T-helper 1 cell (primary cell): ENCODE measurements around the gene TMEM163.

Experiments
- DNase-seq, 5 donors: peaks; one replicate each; pipeline ENCODE4 v3.0.0-alpha.2; 2012 to 2020

TMEM163 gene

GRCh38 chr2:134453973-134454372, 264.8 kb downstream of the TMEM163 start:
- DNase-seq = no peak

DNA sequence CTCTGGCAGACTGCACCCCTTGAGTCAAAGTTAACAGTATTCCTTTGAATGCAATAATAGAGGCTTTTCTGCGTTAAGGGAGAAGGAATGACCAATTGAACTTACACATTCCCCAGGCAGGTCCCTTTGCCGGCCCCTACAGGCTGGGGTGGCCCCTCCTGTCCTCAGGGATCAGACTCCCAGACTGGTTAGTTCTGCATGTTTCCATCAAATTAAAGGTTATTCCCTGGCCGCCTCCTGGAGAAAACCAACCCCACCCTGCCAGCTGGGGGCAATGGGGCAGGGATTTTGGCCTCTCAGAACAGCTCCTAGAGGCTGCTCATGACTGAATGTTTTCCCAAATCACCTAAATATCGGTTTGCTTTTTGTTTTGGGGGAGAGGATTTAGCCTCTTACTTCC, 265.3 kb downstream of the TMEM163 start:
- no peak for DNase-seq

DNA sequence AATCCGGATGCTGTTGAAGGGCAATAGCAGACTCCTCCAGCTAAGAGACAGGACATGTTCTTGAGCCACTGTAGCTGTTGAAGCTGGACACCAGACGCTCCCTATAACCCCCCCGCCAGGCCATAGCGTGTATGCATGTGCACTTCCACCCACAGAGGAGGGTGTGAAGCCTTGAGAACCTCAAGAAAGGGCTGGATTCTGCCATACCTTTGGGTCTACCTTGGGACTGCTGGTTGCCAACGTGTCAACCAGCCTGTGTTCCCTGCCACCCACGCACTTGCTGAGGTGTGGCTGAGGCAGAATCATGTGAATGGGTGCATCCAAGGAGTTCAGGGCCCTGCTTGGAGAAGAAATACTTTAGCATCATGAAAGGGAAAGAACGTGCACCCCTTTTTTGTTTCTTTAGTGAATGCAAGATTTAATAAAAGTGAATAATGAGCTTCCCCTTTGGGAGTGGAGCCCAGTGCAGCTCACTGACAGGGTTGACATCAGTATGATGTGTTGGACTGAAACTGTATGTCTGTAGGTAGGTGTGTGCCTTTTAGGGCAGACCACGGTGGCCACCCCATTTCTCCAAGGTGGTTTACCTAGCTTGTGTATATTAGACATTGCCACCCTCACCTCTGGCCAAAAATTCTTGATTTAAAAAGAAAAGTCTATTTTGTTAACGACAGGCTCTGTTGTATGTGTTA, 266.6 kb downstream of the TMEM163 start:
- DNase-seq = no peak

- DNase-seq = no peak
Measured at GRCh38 chr2:134451347-134451630, 267.5 kb downstream of the TMEM163 start.

DNA sequence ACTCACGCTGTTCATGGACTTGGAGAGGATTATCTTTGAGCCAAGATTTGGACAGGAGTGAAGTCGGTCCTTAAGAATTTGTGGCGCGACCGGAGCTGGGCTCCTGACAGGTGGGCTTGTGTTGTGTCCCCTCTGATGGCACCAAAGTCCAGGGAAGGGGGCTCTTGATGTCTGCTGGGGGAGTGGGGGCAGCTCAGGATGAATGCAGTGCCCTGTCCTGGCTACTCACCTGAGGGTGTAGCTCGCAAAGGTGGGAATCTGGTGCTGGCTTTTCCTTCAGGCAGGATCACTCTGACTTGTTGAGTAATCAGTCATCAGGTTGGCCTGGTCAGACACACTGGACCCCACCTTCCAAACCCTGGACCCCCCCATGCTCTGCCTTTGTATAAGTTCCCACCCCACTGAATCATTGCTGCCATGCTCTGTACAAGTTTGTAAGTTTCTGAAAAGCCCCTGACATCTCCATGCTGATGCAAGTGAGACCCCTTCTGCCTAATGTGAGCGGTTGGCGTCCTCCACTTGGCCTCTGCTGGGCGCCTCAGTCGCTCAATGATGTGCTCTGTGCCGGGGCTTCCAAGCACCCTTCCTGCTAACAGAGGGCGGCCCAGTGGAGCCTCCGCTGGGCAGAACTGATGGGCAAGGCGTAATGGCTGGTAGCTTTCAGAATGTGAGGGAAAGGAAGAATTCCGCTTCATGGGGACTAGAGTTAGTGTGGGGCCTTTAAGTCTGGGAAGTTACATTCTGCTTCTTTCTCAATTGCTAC, 268.9 kb downstream of the TMEM163 start:
- no peak for DNase-seq

- no peak for DNase-seq
Measured at GRCh38 chr2:134449157-134449556, 269.6 kb downstream of the TMEM163 start.

- DNase-seq = no peak
Measured at GRCh38 chr2:134448650-134449049, 270.1 kb downstream of the TMEM163 start.

DNA sequence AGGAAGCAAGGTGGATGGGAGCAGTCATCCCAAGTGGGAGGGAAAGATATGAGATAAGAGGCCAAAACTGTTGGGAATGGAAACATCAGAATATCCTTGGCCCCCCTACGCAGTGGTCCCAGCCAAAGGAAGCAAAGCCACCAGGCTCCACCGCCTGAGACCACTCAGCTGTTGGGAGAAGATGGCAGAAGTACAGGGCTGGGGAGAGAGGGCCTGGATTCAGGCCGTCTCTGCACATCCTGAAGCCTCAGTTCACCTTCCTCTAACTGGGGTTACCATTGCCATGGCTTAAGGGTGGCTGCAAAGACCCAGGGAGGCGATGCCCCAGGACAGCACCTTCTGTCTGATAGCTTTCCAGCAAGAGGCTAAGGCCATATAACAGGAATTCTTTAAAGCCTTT, 271.1 kb downstream of the TMEM163 start:
- no peak for DNase-seq

- no peak for DNase-seq
Measured at GRCh38 chr2:134446383-134447017, 272.3 kb downstream of the TMEM163 start.

- no peak for DNase-seq
Measured at GRCh38 chr2:134445985-134446382, 272.8 kb downstream of the TMEM163 start.

GRCh38 chr2:134445116-134445515, 273.7 kb downstream of the TMEM163 start:
- no peak for DNase-seq

DNA sequence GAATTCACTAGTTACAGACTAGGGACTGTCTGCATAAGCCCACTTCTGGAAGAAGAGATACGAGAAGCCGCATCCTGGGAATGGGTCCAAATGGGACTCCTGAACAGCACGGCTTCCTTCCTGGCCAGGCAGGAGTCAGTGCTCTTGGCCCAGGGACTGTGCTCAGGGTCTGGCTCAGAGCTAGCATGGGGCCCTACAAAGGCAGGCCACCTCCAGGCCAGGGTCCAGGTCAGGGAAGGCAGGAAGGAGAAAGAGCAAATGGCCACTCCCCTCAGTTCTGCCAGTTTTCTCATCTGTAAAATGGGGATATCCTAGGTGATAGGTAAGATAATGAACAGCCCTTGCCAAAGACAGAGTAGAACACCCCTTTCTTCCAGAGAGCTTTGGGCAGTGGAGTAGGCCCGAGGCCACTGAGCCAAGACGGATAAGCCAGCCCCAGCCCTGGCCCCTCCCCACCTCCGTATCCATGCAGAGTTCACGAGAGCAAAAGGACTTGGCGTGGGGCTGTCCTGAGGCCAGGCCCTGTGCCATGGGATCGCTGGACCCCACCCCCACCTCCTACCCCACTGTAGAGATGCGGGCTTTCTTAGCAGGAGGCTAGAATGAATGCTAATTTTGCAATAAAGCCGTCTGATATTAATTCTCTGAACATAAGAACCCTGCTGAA, 274.9 kb downstream of the TMEM163 start:
- DNase-seq = no peak

DNA sequence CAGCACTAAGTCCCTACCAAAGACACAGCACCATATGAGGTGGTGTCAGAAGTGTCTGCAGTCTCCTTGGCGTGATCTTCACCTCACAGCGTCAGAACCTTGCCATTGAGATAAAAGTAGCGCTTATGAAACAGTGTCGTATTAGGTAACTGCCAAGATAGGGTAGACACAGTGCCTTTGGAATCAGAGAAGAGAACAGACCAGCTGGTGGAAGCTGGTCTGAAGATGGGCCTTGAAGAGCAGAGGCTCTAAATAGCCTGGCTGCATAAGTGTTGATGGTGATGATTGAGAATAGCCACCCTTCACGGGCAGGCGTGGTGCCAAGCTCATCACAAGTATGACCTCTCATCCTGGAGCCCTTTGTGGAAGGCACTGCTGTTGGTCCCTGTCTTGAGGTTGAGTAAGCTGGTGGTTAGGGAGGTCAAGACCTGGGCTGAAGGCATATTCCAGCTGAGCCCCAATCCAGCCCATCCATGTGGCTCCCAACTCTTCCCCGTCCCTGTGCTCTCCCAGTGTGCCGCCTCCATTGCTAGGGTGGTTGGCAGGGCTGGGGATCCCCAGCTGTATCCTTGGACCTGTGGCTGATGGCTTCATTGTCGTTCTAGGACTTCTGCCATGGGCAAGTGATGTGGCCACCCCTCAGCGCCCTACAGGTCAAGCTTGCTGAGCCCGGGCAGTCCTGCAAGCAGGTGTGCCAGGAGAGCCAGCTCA, 277.5 kb downstream of the TMEM163 start:
- no peak for DNase-seq

- DNase-seq = no peak
Measured at GRCh38 chr2:134440336-134440909, 278.4 kb downstream of the TMEM163 start.

GRCh38 chr2:134438371-134438770, 280.4 kb downstream of the TMEM163 start:
- no peak for DNase-seq

- DNase-seq = no peak
Measured at GRCh38 chr2:134436706-134437105, 282.1 kb downstream of the TMEM163 start.

DNA sequence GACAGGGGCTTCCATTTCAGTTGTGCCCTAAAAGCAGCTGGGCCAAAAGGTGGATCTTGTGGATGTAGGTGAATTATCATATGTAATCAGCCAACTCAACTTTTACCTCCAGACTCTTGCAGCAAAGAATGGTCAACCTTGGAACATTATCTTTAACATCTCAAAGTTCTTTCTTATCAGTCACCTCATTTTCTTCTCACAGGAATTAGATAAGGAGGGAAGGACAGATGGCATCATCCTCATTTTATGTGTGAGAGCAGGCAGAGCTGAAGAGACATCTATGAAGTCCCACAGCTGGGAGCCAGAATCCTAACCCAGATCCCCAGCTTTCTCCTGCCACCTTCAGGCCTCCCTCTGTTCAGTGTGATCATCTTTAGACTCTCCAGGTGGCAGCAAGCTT, 282.9 kb downstream of the TMEM163 start:
- no peak for DNase-seq

DNA sequence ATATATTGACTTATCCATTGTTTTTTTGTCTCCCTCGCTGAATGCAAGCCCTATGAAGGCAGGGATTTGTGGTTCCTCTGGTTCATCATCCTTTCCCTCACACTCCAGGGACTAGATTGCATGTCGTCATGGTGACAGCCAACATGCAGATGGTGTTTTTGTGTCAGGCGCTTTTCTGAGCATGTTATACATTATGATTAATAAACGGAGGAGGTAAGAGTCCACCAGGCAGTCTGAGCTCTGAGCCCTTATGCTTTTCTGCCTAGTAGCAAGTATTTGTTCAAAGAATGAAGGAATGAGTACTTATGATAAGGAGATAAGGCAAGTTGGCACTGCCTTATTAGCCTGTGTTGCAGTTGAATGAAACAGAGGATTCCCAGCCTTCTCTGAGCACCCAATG, 283.3 kb downstream of the TMEM163 start:
- no peak for DNase-seq

GRCh38 chr2:134433979-134434378, 284.8 kb downstream of the TMEM163 start:
- no peak for DNase-seq

DNA sequence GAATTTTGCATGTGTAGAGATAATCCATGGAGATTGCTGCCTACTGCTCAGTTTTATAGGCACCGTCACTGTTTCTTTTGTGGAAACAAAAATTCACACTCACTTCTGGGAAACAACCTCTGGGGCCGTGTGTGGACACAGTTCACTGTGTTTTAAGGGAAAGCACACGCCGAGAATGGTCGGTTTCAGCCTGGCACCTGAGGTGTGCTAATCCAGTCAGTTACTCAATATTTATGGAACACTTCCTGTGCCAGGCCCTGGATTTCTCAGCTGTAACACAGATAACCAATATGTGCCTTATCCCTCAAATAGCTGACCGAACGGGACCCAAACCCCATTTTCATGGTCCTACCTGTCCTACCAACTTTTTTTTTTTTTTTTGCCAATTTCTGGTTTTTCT, 285.3 kb downstream of the TMEM163 start:
- no peak for DNase-seq

GRCh38 chr2:134432435-134432883, 286.3 kb downstream of the TMEM163 start:
- no peak for DNase-seq

DNA sequence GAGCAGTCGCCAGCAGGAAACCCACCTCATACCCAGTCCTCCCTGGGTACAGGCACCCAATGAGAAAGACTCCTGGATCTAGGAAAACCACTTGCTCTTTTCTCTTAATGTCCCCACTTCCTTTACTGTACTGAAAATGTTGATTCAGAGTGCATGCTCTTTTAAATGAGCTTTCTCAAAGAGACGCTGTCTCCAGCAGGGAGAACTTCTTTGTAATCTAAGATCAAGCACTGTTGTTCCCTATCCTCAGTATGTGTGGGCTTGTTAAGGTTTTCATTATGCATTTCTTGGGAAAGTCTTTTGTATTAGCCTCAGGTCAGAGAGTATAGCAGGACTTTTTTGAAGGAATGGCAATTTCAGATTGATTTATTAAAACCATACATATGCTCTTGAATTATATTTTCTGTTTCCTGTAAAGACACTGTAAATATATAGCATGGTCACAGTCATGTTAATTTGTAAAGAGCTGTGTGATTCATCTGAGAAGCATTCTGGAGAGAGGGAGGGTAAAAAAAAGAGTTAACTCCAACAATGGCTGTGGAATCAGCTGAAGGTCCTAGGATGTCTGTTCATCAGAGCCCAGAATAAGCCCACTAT, 286.9 kb downstream of the TMEM163 start:
- DNase-seq = no peak
